ENCODE data around the gene EHBP1. TPM values are rescaled to one million over a fixed set of nuclear protein-coding genes. Genes with fewer than 3 reads are reported as not detected.

Gene EHBP1
- total RNA-seq, 3 donors from 2014 or later: 65.9 to 118 (median 87.2) TPM

DNA sequence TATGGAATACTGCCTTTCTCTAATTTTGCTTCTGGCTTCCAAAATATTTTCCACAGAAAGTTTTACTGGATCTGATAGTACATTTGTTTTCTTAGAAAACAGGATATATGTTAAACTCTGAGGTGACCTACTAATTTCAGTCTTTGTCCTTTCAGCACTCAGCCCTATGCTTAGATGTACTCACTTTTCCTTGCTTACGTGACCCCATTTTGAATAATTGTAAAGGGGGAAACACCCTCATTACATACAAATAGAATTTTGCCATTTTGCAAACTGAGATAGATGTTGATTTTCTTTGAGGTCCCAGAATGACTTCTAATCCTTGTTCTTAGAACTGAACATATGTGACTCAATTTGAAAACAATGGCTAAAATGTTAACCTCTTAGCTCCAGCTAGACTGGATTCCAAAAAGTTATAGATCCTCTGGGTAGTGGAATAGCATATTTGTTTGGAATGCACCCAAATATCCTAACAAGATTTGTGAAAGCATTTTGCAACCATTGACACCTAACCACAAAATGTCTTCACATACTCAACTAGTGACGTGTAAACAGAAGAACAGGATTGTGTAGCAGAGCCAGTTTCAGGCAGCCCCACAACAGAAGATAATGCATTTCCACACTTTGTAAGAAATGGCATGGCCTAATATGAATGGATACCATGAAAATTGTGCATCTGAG is 44.8 kb upstream of the EHBP1 start:
- Histone ChIP-seq H3K27me3 (no peaks in the 10 kb centered on the region), H3K27ac (peak overlapping the region in 1 of 2 donors; percentile 22), H3K36me3 (no peaks in the 10 kb centered on the region), H3K4me3 (no peak overlapping the region), H3K4me1 (peaks cover 0 to 11% of the 10 kb centered on the region in 2 donors), H3K9me3 (no peaks in the 10 kb centered on the region)
- intact Hi-C loops (cut with DNase I; ENCODE audit: low total_unique reads): no loop called here
- DNase-seq (ENCODE audit: low spot score in 2 of 2): no peak
- TF ChIP-seq, protein P1, sequence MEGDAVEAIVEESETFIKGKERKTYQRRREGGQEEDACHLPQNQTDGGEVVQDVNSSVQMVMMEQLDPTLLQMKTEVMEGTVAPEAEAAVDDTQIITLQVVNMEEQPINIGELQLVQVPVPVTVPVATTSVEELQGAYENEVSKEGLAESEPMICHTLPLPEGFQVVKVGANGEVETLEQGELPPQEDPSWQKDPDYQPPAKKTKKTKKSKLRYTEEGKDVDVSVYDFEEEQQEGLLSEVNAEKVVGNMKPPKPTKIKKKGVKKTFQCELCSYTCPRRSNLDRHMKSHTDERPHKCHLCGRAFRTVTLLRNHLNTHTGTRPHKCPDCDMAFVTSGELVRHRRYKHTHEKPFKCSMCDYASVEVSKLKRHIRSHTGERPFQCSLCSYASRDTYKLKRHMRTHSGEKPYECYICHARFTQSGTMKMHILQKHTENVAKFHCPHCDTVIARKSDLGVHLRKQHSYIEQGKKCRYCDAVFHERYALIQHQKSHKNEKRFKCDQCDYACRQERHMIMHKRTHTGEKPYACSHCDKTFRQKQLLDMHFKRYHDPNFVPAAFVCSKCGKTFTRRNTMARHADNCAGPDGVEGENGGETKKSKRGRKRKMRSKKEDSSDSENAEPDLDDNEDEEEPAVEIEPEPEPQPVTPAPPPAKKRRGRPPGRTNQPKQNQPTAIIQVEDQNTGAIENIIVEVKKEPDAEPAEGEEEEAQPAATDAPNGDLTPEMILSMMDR (IDR thresholded peaks at IDR 0.05): no peak
- TF ChIP-seq POLR2A (IDR thresholded peaks at IDR 0.05) (no peak), POLR2AphosphoS5 (IDR thresholded peaks at IDR 0.05) (no peak)

DNA sequence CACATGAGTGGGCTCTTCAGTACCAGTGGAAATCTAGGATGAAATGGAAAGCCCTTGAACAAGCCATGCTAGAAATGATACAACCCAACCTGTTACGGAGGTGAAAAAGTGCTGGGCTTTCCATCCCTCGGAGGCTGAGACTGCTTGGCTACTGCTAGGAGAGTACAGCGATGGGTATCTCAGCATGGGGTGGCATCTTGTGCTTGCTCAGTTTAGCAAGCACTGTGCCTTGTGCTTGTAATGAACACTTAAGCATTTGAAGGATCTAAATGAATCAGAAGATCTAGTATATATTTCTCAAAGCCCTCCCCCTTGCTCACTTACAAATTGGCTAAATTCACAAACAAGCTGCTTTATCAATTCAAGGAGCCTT is 44.3 kb upstream of the EHBP1 start:
- H3K4me3 ChIP-seq: no peak overlapping the region
- H3K27ac ChIP-seq: peak overlapping the region in 1 of 2 donors; percentile 22
- H3K36me3 ChIP-seq: no peaks in the 10 kb centered on the region
- TF ChIP-seq POLR2AphosphoS5 (IDR thresholded peaks at IDR 0.05) (no peak), POLR2A (IDR thresholded peaks at IDR 0.05) (no peak)
- TF ChIP-seq, protein P1 (IDR thresholded peaks at IDR 0.05): no peak
- no peaks in the 10 kb centered on the region for H3K27me3 ChIP-seq
- intact Hi-C loops (cut with DNase I; ENCODE audit: low total_unique reads): no loop called here
- no peak for DNase-seq (ENCODE audit: low spot score in 2 of 2)
- H3K9me3 ChIP-seq: no peaks in the 10 kb centered on the region
- peaks cover 0 to 11% of the 10 kb centered on the region in 2 donors for H3K4me1 ChIP-seq

DNA sequence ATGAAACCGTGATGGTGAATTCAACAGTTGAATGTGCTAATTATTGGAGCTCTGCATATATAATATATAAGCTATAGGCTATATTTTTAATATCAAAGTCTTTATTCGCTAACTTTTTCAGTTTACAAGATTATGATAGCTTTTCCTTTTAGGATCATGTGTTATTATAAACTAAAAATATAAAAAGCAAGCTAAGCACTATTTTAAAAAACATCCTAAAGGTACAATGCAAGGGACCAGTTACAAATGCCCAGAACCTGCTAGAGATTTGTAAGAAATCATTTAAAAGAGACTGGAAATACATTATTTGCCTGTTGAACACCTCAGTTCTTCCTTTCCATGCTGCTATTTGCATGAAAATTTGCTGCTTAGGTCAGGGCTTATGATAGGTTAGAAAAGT is 43.4 kb upstream of the EHBP1 start:
- H3K27ac ChIP-seq: no peak overlapping the region
- H3K36me3 ChIP-seq: no peaks in the 10 kb centered on the region
- DNase-seq (ENCODE audit: low spot score in 2 of 2): no peak
- H3K27me3 ChIP-seq: no peaks in the 10 kb centered on the region
- H3K4me1 ChIP-seq: peaks cover 0 to 11% of the 10 kb centered on the region in 2 donors
- no peaks in the 10 kb centered on the region for H3K9me3 ChIP-seq
- TF ChIP-seq POLR2A (IDR thresholded peaks at IDR 0.05) (no peak), POLR2AphosphoS5 (IDR thresholded peaks at IDR 0.05) (no peak)
- TF ChIP-seq, protein P1 (IDR thresholded peaks at IDR 0.05): no peak
- H3K4me3 ChIP-seq: no peak overlapping the region
- intact Hi-C loops (cut with DNase I; ENCODE audit: low total_unique reads): no loop called here

DNA sequence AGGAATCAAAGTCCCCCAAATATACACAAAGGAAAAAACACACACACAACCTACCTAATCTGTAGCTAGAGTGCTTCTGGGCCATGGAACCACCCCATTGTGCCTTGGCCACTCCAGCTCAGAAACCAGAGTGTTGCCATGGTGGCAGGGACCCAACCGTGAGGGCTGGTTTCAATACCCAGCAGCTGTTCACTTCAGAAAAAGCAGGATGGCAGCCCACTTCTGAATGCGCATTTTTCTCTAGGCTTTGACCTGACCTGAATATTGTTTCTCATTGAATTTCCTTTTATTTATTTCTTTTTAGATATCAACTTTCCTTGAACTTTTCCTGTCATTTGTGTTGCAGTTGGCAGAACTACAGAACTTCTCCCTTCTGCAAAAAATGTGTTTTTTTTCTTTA is 43.0 kb upstream of the EHBP1 start:
- intact Hi-C loops (cut with DNase I; ENCODE audit: low total_unique reads): no loop called here
- Histone ChIP-seq H3K9me3 (no peaks in the 10 kb centered on the region), H3K4me3 (no peak overlapping the region), H3K4me1 (peaks cover 0 to 11% of the 10 kb centered on the region in 2 donors), H3K27ac (no peak overlapping the region), H3K36me3 (no peaks in the 10 kb centered on the region), H3K27me3 (no peaks in the 10 kb centered on the region)
- no peak for DNase-seq (ENCODE audit: low spot score in 2 of 2)
- TF ChIP-seq, protein P1 (IDR thresholded peaks at IDR 0.05): no peak
- TF ChIP-seq POLR2A (IDR thresholded peaks at IDR 0.05) (no peak), POLR2AphosphoS5 (IDR thresholded peaks at IDR 0.05) (no peak)

DNA sequence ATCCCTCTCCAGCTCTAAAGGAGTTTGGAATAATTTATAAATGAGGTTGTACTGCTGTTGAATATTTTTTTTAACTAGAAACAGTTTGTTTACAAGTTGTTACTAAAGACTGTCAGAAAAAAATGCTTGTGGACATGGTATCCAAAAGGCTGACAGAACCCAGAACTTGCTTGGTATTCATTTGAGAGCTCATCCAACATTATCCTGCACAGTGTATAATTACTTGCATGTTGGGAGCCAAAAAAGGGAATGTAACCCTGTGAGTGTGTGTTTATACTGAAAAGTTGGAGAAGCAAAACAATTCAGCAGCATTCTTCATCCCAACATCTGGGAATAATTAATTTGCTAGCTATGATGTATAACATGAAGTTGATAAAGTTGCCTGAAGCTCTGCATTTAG is 42.1 kb upstream of the EHBP1 start:
- no peak for DNase-seq (ENCODE audit: low spot score in 2 of 2)
- Histone ChIP-seq H3K27ac (no peak overlapping the region), H3K27me3 (no peaks in the 10 kb centered on the region), H3K4me3 (no peak overlapping the region), H3K4me1 (peaks cover 0 to 11% of the 10 kb centered on the region in 2 donors), H3K36me3 (no peaks in the 10 kb centered on the region), H3K9me3 (no peaks in the 10 kb centered on the region)
- intact Hi-C loops (cut with DNase I; ENCODE audit: low total_unique reads): no loop called here
- TF ChIP-seq, protein P1 (IDR thresholded peaks at IDR 0.05): no peak
- TF ChIP-seq POLR2A (IDR thresholded peaks at IDR 0.05): no peak
- TF ChIP-seq POLR2AphosphoS5 (IDR thresholded peaks at IDR 0.05): peak in 1 of 3 donors; percentile 59
